GM12872 (cell line): Measurements from ENCODE around the gene EPM2A.

Source experiments
- TF ChIP-seq, protein P1 (sequence below): IDR thresholded peaks from 3 replicates; pipeline ENCODE4 v1.5.1; 2011; ENCODE audit warnings: low read depth, mild to moderate bottlenecking, low read length, moderate library complexity; ENCODE audit not compliant: insufficient read depth

The EPM2A gene

DNA sequence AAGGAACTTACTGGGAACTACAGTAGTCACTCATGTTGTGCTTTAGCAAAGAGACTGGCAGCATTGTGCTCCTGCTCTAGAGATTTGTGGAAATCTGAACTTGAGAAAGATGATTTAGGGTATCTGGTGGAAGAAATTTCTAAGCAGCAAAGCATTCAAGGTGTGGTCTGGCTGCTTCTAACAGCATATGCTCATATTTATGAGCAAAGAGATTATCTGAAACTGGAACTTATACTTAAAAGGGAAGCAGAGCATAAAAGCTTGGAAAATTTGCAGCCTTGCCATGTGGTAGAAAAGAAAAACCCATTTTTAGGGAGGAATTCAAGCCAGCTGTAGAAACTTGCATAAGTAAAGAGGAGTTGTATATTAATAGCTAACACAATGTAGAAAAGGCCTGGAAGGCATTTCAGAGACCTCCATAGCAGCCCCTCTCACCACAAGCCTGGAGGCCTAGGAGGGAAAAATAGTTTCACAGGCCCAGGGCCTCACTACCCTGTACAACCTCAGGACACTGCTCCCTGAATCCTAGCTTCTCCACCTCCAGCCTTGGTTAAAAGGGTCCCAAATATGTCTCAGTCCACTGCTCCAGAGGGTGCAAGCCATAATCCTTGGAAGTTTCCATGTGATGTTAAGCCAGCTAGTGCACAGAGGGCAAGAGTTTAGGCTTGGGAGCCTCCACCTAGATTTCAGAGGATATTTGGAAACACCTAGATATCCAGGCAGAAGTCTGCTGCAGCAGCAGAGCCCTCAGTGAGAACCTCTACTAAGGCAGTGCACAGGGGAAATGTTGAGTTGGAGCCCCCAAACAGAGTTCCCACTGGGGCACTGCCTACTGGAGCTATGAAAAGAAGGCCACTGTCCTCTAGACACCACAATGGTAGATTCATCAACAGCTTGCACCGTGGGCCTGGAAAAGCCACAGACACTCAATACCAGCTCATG lies 6.6 kb downstream of the EPM2A start:
- TF ChIP-seq, protein P1, sequence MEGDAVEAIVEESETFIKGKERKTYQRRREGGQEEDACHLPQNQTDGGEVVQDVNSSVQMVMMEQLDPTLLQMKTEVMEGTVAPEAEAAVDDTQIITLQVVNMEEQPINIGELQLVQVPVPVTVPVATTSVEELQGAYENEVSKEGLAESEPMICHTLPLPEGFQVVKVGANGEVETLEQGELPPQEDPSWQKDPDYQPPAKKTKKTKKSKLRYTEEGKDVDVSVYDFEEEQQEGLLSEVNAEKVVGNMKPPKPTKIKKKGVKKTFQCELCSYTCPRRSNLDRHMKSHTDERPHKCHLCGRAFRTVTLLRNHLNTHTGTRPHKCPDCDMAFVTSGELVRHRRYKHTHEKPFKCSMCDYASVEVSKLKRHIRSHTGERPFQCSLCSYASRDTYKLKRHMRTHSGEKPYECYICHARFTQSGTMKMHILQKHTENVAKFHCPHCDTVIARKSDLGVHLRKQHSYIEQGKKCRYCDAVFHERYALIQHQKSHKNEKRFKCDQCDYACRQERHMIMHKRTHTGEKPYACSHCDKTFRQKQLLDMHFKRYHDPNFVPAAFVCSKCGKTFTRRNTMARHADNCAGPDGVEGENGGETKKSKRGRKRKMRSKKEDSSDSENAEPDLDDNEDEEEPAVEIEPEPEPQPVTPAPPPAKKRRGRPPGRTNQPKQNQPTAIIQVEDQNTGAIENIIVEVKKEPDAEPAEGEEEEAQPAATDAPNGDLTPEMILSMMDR, result no peak

DNA sequence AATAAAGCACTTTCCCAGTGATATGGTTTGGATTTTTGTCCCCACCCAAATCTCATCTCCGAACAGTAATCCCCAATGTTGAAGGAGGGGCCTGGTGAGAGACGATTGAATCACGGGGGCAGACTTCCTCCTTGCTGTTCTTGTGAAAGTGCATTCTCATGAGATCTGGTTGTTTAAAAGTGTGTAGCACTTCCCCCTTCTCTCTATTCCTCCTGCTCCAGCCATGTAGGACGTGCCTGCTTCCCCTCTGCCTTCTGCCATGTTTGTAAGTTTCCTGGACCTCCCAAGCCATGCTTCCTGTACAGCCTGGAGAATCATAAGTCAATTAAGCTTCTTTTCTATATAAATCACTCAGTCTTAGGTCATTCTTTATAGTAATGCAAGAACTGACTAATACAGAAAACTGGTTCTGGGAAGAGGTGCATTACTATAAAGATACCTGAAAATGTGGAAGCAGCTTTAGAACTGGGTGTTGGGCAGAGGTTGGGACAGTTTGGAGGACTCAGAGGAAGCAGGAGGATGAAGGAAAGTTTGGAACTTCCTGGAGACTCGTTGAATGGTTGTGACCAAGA lies 7.4 kb downstream of the EPM2A start:
- TF ChIP-seq, protein P1, result no peak

DNA sequence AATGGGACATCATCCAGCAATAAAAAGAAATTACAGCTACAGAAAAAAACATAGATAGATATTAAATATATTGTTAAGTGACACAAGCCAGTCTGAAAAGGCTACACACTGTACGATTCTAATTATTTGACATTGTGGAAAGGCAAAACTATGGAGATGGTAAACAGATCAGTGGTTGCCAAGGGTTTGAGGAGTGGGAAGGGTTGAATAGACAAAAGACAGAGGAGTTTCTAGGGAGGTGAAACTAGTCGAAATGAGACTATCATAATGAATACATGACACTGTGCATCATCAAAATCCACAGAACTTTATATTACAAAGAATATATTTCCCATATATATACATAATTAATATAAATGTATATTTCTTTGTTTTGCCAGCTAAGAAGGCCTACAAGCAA lies 9.8 kb downstream of the EPM2A start:
- TF ChIP-seq, protein P1, result no peak

- TF ChIP-seq, protein P1, result no peak
Measured at GRCh38 chr6:145723646-145724045, 11.7 kb downstream of the EPM2A start.

DNA sequence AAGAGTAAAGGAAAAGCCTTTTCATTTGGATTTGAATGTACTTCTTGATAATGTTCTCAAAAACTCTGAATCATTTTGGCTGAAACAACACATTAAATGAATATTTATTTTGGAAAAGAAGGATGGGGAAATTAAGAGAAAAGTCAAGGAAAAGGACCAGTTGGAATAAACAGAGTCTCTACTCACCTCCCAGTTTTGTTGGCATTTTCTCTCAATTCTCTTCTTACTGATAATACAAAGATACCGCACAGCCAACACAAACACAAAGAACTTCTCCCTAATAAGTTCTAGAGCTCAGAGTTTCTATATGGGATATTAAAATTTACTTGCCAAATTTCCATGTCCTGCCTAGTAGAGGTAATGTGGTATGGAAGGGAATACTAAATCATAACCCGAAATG lies 13.1 kb downstream of the EPM2A start:
- TF ChIP-seq, protein P1, result no peak

GRCh38 chr6:145721144-145721543 lies 14.2 kb downstream of the EPM2A start:
- TF ChIP-seq, protein P1, result no peak

- TF ChIP-seq, protein P1, result no peak
Measured at GRCh38 chr6:145715426-145715825, 19.9 kb downstream of the EPM2A start.
